GM18868 (cell line): ENCODE measurements around the gene TBL3.

Experiments used
- ATAC-seq: cut with Tn5 transposase; IDR thresholded peaks from one replicate; pipeline ENCODE4 v1.9.1; 2021; ENCODE audit warnings: mild to moderate bottlenecking, moderate library complexity; ENCODE audit not compliant: unreplicated experiment

The TBL3 gene

DNA sequence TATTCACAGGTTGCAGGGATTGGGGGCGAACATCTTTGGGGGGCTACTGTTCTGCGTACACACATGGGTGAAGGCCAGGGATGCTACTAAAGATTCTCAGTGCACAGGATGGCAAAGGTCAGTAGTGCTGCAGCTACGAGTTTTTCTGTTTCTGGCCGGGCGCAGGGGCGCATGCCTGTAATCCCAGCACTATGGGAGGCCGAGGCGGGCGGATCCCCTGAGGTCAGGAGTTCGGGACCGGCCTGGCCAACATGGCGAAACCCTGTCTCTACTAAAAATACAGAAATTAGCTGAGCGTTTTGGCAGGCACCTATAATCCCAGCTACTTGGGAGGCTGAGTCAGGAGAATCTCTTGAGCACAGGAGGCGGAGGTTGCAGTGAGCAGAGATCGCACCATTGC, 41.7 kb downstream of the TBL3 start:
- ATAC-seq: no peak

DNA sequence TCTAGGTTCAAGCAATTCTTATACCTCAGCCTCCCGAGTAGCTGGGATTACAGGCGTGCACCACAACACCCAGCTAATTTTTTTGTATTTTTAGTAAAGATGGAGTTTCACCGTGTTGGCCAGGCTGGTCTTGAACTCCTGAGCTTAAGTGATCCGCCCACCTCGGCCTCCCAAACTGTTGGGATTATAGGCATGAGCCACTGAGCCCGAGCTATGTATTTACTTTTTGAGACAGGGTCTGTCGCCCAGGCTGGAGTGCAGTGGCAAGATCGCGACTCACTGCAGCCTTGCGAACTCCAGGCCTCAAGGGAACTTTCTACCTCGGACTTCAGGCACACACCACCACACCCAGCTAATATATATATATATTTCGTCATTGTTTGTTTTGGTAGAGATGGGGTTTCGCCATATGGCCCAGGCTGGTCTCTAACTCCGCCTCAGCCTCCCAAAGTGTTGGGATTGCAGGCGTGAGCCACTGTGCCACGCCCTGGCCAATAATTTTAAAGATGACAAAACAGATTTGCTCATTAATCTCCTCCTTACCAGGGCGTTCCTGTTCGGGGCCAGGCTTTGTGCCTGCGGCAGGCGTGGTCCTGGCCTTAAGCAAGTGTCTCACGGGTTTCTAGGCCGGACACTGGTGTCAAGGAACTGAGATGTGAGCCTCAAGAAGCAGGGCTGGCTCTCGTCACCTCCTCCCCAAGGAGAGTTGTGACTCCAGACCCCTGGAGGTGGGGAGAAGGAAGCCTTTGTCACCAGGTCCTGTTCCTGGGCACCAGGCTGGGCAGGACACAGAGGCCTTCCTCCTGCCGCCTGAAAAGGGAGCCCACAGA, 43.5 kb downstream of the TBL3 start:
- no peak for ATAC-seq

DNA sequence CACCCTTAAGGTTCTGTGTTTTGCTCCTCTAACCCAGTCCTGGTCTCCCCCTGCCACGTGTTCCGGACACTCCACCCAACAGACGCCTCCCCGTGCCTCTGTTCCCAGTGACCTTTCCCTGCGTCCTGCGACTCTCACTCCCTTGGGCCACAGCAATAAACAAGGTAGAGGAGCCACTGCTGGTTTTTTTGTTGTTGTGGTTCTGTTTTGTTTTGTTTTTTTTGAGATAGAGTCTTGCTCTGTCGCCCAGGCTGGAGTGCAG, 44.0 kb downstream of the TBL3 start:
- no peak for ATAC-seq

DNA sequence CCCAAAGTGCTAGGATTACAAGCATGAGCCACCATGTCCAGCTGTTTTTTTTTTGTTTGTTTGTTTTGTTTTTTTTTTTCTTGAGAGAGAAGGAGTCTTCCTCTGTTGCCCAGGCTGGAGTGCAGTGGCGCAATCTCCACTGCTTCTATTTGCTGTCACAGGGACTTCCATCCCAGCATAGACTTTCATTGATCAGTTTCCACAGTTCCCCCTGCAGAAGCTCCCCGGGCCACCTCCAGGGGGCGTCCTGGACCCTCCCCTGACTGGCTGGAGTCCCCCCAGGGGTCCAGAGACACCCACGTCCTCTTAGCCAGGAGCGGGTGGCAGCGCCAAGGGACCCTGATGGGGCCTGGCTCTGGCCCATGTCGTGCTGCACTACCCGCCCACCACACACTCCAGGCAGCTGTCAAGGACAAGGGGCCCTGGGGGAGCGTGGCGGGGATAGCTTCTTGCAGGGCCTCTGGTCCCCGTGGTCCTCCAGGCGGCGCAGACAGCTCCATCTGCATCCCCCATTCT, 44.6 kb downstream of the TBL3 start:
- ATAC-seq: no peak

DNA sequence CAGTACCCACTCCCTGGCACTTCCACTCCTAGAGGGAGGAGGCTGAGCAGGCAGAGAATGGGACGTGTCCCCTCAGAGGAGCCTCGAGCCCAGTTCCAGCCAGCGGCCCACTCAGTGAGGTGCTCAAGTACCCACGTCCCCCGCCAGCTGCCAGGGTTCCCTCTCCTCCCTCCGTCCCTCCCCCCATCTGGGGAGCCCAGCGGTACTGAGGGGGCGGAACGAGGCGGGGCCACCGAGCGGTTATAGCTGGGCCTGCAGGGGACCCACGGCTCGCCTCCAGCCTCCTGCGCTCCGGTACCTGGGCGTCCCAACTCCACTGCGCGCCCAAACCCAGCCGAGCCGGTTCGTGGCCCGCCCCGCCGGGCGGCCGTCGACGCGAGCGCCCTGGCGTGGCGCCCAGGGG, 47.7 kb downstream of the TBL3 start, which contains the start of gene NPW:
NPW (plus strand) TSS at position 268 of the 403 bp plus-strand sequence.
- no peak for ATAC-seq

DNA sequence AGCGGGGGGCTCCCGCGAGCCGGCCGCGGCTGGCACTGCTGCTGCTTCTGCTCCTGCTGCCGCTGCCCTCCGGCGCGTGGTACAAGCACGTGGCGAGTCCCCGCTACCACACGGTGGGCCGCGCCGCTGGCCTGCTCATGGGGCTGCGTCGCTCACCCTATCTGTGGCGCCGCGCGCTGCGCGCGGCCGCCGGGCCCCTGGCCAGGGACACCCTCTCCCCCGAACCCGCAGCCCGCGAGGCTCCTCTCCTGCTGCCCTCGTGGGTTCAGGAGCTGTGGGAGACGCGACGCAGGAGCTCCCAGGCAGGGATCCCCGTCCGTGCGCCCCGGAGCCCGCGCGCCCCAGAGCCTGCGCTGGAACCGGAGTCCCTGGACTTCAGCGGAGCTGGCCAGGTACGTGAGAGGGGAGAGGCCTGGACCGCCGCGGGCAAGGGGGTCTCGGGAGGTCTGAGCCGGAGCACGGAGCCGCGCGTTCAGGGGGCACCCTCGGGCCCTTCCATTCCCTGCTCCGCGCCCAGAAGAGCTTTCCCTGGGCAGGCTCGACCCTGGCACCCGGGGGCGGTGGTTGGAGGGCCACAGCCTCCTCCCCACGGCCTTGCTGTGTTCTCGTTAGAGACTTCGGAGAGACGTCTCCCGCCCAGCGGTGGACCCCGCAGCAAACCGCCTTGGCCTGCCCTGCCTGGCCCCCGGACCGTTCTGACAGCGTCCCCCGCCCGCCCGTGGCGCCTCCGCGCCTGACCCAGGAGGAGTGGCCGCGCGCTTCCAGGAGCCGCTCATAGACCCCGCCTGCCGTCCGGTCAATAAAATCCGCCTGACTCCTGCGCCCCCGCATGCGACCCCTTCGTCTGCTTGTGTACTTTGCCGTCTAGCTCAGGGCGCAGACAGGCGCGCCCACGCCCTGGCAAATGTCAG, 48.3 kb downstream of the TBL3 start:
- no peak for ATAC-seq

DNA sequence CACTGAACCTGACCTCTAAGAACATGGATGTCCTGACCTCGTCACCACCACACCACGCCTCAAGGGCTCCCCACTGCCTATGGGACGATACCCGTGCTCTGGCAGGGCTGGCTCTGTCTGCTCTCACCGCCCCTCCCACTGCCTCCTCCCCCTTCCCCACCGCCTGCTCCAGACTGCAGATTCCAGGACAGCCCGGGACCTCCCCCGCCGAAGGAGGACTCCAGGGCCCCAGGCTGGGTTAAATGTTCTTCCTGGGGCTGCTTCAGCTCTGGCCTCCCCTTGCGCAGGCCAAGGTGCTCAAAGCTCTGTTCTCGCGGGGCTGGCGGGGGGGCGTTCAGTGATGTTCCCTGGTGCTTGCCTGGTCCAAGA, 50.9 kb downstream of the TBL3 start:
- ATAC-seq: no peak

DNA sequence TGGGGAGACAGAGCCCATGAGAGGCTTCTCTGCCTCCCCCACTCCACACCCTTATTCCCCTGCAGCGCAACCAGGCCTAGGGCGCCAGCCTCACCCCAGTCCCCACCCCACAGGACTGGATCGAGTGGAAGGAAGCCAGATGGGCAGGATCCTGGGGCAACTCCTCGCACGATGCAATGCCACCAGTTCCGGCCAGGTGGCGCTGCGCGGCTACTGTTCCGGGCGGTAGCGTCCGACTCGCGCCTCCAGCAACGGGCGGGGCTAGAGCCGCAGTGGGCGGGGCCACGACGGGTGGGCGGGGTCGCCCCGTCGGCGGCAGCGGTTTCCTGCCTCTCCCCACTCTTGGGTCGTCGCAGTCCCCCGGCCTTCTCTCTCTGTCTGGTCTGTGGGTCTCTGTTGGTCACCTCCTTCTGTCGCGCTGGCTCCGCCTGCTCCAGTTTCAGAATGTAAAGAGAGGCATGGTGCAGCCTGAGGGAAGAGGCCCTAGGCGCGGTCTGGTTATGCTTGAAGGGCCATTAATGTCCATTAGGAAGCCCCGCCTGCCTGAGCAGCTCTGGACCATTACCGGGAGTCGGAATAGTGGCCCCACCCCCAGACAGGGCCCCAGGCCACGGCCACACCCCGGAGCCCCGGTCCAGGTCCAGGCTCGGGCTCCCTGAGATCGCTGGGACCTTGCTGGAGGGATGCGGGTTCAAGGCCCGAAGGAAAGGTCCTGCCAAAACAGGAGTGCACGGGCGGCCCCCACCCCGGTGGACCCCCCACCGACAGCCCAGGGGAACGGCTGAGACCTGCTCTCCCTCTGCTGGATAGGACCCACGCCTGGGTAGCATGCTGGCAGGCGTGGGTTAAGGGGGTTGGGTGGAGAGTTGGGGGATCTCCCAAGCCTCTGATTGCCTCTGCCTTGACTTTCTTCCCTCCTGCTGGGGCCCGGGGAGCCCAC, 51.5 kb downstream of the TBL3 start:
- ATAC-seq: peak; percentile 73

DNA sequence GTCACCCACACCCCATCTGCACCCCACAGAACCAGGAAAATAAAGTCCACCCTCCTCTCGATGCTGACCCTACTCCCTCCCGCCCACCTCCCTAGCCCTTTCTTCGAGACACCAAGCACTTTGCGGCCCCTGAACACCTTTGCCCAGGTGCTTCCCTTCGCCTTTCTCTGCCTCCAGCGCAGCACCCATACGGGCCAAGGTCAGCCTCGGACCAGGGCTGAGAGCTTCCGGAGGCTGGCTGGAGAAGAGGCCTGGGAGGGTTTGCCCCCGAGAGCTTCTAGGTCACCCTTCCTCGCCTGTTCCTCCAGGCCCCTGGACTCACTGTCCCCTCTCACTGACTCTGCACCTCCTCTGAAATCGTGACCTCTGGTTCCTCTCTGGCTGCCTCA, 52.2 kb downstream of the TBL3 start:
- no peak for ATAC-seq

DNA sequence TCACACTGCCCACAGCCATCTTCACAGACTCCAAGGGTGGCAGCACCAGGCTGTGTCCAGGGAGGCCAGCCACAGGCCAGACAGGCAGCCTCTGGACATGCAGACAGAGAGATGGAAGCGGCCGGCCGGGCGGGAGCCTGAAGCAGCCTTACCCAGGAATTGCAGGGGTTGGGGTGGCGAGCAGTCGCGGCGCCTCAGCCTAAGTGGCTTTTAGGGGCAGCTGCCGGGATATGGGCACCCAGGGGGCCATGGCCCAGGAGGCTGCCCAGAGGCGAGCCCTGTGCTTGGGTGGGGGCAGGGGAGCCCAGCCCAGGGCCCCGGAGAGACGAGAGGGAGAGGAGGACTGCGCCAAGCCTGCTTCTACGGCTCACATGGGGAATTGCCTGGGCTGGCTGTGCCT, 53.4 kb downstream of the TBL3 start:
- ATAC-seq: no peak

DNA sequence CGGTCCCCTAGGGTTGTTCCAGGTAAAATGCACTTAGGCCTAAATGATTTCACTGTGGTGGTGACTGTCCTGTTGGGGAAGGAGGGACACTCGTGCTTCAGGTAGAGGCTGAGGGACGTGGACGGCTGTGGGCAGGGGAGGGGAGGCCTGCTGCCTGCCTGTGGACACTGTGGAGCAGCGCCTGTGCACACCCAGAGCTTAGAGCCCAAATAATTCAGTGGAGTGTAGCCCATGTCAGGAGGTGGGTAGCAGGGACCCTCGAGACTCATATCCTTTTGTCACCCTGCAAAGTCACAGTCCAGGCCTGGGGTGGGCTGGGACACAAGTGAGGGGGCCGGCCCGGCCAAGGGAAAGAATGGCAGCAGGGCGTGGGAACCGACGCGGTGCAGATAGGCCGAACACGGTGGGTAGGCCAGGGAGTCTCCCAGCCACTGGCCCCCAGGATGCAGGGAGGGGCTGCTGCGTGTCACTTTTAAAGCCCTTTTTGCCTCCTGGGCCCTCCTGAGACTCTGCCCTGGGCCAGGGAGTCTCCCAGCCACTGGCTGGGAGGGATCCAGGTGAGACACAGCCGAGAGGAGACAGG, 54.1 kb downstream of the TBL3 start:
- ATAC-seq: no peak

DNA sequence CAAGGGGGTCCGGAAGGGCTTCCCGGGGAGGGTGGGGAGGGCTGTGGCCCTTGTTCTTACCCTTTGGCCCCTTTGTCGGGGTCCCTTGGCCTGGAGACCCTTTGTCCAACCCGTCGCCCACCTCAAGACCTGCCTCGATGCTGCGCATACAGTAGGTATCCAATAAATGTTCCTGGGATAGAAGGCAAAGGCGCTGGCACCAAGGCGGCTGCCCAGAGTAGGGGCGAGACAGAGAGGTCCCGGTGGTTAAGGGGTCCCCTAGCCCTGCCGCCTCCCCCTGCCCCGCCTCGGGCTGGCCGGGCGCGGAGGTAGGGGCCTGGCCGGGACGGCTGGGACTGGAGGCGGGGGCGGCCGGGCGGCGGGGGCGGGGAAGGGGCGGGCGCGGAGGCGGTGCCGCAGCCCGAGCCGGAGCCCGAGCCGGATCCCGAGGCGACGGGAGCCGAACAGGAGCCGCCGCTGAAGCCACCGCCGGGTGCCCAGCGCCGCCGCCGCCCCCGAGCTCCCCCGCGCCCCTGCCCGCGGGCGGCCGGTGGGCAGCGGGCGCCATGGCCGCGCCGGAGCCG, 54.7 kb downstream of the TBL3 start, which contains the start of gene NHERF2:
NHERF2 (plus strand) TSS at position 442 of the 563 bp plus-strand sequence; CDS start at position 546, 104 bp downstream.
- ATAC-seq: no peak

DNA sequence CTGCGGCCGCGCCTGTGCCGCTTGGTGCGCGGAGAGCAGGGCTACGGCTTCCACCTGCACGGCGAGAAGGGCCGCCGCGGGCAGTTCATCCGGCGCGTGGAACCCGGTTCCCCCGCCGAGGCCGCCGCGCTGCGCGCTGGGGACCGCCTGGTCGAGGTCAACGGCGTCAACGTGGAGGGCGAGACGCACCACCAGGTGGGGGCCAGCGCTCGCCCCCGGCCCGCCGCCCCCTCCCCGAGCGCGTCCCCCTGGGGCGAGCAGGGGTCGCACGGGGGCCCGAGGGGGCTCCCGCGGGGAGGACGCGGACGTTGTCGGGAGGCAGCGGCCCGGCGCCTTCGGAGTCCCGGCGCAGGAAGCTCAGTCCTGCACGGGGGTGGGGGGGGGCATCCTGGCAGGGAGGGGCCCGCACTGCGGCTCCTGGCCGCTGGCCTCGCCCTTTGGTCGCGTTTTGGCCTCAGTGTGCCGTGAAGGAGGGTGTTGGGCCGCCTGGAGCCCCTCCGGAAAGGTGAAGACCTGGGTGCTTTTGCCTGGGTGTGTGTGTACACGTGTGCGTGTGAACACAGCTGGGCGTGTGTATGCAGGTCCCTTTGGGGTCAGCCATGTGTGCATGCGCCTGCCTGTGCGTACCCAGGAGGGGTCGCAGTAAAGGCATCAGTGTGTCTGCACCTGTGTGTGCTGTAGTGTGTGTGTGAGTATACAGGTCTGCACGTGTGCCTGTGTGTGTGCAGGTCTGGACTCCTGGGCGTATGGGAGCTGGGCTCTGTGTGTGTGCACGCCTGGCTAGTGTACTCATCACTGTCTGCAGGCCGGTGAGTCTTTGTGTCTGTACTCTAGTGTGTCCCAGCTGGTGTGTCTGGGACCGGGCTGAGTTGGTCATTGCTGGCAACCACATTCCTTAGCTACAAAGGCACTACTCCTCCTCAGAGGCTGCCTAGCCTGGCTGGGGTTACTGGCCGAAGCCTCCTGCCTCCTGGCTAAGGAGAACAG, 55.5 kb downstream of the TBL3 start:
- ATAC-seq: no peak

DNA sequence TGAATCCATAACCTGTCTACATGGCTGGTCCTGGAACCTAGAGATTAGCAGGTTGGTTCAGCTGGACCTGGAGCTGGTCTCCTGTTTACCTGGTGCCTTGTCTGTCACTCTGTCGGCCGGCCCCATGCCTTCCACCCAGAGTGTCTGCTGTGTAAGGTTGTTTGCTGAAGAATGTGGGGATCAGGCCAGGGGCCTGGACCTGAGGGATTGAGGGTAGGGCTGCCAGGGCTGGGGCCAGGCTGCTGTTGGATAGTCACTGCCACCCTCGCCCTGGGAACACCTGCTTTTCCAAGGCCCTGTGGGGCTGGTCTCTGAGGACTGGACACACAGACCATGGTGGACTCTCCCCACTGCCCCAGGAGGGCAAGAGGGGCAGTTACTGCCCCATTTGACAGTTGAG, 56.3 kb downstream of the TBL3 start:
- ATAC-seq: no peak

DNA sequence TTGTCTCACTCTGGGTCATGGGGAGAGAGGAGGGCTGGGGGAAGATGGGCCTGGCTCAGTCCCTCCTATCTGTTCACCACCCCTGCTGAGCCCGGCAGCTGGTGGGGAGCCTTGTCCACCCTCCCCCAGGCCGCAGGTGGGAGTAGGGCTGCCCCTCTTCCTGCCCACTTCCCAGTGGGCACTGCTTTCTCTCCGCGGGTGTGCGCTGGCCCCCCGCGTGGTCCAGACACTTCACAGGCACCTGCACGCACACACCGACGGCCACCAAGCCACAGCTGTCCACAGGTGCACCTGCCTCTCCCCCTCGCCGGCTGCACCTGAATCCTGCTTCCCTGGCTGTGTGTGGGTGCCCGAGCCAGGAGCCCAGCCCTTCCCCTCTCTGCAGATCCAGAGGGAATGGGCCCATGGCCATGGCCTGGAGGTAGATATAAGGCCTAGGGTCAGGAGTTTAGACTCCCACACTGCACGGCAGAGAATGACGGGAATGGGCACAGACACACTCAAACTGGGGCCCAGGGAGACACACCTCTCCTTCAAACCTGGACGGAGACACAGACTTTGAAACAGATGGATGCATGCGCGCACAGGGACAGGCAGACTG, 56.9 kb downstream of the TBL3 start:
- no peak for ATAC-seq

DNA sequence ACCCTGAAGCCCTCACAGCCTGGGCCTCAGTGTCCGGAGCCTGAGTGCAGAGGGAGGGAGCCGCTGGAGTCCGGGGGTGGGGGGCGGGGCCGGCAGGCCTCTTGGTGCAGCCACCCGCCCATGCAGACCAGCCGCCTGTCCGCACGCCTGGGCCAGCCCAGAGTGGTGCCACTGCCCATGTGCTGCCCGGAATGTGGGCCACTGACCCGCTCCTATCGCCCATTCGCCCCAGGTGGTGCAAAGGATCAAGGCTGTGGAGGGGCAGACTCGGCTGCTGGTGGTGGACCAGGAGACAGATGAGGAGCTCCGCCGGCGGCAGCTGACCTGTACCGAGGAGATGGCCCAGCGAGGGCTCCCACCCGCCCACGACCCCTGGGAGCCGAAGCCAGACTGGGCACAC, 57.5 kb downstream of the TBL3 start:
- no peak for ATAC-seq

DNA sequence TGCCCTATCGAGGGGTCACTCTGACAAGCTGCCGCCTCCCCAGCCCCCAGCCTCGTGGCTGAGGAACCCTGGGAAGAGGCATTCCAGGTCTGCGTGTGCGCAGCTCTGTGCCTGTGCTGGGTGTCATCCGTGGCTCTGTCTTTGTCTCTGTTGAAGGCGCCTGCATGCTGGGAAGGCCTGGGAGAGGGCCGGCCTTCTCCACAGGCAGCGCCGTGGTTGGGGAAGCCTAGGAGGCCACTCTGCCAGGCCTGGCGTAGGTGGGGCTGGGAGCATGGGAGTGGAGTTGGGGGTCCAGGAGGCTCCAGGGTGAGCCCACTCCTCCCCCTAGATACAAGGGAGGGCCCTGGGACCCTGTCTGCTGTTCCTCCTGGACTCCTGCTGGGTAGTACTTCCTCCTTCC, 58.2 kb downstream of the TBL3 start:
- no peak for ATAC-seq

DNA sequence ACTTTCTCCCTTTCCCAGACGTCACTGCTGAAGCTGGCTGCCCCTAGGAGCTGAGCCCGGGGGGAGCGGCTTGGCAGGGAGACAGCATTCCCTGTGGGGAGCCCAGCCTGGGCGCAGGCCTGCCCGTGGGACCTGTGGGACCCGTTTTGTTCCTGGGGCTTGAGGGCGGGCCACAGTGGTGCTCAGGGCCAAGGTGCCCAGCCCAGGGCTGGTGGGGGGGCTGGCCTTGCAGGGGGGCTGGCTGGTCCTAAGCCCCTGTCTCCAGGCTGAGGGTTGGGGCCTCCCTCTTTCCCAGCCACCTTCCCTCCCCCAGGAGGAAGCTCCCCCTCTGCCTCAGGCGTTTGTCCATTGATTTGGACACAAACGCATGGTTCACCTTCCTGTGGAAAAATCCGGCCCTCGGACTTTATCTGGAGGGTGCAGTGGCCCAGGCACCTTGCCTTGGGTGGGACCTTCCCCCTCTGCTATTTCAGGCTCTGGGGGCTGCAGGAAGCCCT, 59.3 kb downstream of the TBL3 start:
- ATAC-seq: no peak
